HG02759 (cell line): ENCODE results near the gene RPS27.
"Not testable (repeated sequence)": the region's sequence is repeated elsewhere in the genome, so short reads cannot be mapped to it uniquely, and the experiment has no call there.

ENCODE experiments used
- ATAC-seq: cut with Tn5 transposase; IDR thresholded peaks from one replicate; pipeline ENCODE4 v1.9.1; 2021; ENCODE audit warnings: mild to moderate bottlenecking, moderate library complexity; ENCODE audit not compliant: unreplicated experiment

The RPS27 gene

GRCh38 chr1:153985341-153985912 lies 5.1 kb upstream of the RPS27 start:
- ATAC-seq: no peak

GRCh38 chr1:153985941-153986761 lies 4.4 kb upstream of the RPS27 start, which contains the start of gene RAB13:
TSS of gene RAB13 (minus strand) at chr1:153986339. CDS start at chr1:153986236, 103 bp downstream.
- ATAC-seq: no peak

- no peak for ATAC-seq
Measured at GRCh38 chr1:153987621-153988020, 2.9 kb upstream of the RPS27 start.

- ATAC-seq: no peak
Measured at GRCh38 chr1:153991151-153991630, 629 bp downstream of the RPS27 start.

- no peak for ATAC-seq
Measured at GRCh38 chr1:153991806-153992205, 1.2 kb downstream of the RPS27 start.

- no peak for ATAC-seq
Measured at GRCh38 chr1:153995202-153995601, 4.6 kb downstream of the RPS27 start.

- no peak for ATAC-seq
Measured at GRCh38 chr1:153995640-153996039, 5.1 kb downstream of the RPS27 start.

- not testable (repeated sequence) for ATAC-seq
Measured at GRCh38 chr1:153996882-153997281, 6.3 kb downstream of the RPS27 start.

GRCh38 chr1:154000420-154000819 lies 9.9 kb downstream of the RPS27 start:
- ATAC-seq: no peak

GRCh38 chr1:154006136-154006535 lies 15.6 kb downstream of the RPS27 start:
- ATAC-seq: no peak

GRCh38 chr1:154012129-154012528 lies 21.6 kb downstream of the RPS27 start:
- no peak for ATAC-seq

- not testable (repeated sequence) for ATAC-seq
Measured at GRCh38 chr1:154012543-154012942, 22.0 kb downstream of the RPS27 start.

- ATAC-seq: no peak
Measured at GRCh38 chr1:154014154-154014907, 23.8 kb downstream of the RPS27 start.

- ATAC-seq: no peak
Measured at GRCh38 chr1:154019269-154019668, 28.7 kb downstream of the RPS27 start.

- no peak for ATAC-seq
Measured at GRCh38 chr1:154019940-154020339, 29.4 kb downstream of the RPS27 start.

GRCh38 chr1:154033697-154034096 lies 43.1 kb downstream of the RPS27 start:
- ATAC-seq: not testable (repeated sequence)
